GM18526 (cell line): ENCODE results near the gene NT5DC2.

Source experiments
- POLR2A ChIP-seq: IDR thresholded peaks from 3 replicates; pipeline ENCODE4 v1.6.1; 2011; ENCODE audit not compliant: insufficient read length; ENCODE audit errors: extremely low read depth

NT5DC2 gene

DNA sequence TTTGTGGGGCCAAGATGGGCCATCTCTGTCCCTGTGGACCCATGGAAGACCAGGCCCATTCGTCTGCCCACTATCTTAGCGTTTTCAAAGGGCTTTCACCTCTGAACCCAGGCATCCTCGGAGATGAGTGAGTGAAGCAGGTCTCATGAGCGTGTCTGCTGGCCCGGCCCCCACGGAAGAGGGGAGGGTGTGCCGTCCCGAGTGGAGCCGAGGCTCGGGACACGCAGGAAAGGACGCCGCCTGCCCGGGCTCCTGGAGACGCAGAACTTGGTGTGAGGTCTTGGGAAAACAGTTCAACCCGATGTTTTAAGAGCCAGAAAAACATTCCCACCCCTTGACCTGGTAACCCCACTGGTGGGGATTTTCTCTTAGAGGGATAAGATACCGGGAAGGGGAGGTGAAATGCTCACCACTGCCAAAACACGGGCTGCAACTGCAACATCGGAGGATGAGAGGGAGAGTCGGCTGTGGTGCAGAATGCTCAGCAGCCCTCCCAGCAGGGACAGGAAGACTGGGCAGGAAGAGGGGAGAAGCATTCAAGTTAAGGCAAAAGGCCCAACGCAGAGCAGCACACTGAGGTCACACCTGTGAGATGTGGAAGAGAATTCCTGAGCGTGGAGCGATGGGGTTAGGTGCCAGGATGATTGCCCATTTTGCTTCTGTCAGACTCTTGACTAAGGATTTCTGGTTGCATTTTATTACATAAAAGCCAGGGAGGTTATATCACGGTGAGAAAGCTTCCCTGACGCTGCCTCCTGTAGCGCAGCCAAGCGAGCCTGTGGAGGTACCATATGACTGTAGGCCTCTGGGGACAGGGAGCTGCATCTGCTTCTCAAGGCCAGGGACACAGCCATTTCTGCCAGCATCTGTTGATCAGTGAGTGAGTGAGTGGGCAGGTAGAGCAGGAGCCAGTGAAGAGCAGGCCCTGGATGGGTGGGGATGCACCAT lies 52.6 kb downstream of the NT5DC2 start:
- TF ChIP-seq POLR2A, result no peak

DNA sequence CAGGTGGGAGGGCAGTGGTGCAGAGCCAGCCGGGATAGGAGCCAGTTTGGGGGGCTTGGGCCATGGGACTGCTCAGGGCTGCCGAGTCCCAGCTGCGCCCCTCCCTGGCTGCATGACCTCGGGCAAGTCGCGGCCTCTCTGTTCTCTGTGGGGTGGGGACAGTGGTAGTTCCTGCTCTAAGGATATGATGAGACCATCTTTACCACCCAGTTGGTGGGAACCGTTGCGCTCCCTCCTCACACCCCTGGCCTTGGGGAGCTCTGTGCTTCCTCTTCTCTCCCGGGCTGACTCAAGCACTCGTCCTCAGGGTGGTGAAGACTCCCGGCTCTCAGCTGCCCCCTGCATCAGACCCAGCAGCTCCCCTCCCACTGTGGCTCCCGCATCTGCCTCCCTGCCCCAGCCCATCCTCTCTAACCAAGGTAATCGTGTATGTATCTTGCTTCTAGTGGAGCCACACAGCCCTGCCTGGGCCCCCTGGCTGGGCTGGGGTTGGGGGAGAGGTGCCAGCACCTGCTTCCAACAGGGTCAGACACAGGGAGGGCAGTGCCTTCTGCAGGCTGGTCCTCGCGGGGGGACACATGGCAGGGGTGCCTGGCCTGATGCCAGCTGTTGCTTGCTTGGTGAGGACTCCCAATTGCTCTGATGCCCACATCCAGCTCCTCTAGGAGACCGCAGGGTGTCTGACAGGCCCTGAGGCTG lies 53.6 kb downstream of the NT5DC2 start:
- TF ChIP-seq POLR2A, result no peak

DNA sequence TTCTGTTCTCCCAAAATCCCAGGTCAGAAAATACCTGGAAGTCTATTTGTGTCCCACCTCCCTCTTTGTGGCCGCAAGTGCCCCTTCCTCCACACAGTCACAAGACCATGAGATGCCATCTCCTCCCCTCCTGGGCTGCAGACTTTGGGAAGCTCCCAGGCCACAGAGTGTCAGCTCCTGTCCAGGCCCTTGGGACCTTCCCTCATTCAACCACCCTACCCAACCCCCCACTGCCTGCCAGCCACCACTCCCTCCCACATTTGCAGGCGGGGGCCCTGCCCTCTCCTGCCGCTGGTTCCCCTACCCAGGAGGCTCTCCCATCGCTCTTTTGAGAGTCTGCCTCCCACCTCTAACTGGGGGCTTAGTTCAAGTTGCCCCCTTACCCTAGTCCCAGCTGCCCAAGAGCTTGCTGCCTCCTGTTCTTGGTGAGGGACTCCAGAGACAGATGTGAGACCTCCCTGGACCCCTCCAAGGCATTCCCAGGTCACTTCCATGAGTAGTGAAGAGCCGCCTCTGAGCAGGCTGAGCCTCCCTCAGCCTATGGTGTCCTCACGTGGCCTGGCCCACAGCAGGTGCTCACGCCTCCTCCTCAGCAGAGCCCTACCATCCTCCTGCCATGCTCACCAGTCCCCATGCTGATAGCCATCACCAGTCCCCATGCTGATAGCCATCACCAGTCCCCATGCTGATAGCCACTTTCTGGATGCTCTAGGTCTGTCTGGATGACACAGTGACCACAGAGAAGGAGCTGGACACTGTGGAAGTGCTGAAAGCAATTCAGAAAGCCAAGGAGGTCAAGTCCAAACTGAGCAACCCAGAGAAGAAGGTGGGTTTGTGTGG lies 54.4 kb downstream of the NT5DC2 start:
- TF ChIP-seq POLR2A, result no peak

DNA sequence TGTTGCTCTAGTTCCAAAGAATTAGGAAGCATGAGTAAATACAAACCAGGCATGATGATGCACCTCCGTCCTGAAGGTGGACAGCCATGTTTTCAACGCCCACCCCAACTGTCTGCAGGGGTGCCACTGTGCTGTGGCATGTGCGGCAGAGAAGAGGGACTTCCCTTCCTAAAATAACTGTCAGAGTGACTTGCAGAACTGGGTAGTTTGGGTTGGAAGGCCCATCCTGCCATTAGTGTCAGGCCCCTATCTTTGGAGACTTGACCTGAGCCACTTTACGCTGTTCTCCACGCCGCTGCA lies 55.9 kb downstream of the NT5DC2 start:
- TF ChIP-seq POLR2A, result no peak

DNA sequence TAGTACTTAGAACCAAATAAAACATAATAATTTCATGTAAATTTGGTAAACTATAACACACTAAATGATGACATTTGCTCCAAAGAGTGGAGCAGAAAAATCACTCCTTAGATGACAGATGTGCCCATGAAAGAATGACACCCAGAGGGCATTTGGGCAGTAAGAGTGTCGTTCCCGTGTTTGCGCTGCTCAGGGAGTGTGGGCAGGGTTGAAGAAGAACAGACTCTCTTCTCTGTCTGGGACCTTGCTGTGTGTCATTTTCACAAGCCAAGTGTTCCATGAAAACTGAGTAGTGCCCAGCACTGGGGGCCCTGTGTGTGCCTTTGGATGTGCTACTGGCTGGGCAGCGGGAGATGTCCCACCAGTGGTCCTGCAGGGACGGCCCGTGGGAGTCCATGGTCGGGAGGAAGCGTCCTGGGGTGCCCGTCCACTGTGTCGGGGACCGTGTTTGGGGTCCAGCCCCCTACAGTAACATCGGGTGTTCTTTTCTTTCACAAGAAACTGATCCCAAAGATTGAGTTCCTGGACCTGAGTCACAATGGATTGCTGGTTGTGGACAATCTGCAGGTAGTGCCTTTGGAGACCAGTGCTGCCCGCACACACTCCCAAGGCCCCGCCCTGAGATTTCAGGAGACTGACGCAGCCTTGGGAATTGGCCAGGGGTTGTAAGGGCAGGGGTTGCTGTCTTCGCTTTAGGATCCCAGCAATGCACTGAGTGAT lies 56.4 kb downstream of the NT5DC2 start:
- TF ChIP-seq POLR2A, result no peak
